ENCODE data around the gene RXRA.

DNA sequence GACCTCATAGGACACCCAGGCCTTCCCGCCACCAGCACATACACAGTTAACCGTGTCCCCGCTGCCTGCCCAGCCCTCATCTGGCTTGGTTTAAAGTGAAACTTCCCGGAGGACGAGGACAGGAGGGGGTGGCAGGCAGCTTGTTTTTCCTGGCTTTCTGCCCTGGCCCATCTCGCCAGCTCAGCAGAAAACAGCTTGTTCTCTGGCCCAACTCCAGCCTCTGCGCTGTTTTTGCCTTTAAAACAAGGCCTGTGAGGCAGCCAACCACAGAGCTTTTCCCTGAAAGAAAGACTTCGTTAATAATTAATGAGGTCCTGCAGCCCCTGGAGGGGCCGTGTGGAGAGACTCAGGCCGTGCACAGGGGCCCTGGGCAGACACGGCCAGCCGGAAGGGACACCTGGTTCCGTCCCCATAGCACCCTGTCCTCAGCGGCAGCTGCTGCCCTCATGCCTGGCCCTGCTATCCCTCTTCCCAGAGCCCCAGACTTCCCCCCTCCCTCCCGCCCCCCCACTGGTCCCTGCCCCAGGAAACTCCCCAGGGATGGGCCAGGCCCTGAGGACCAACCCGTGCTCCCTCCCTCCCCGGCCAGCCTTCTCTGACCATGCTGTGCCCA, 108.7 kb downstream of the RXRA start:
- no peak for TF ChIP-seq FOXA1 (IDR thresholded peaks at IDR 0.05)
- TF ChIP-seq NFRKB (IDR thresholded peaks at IDR 0.05): no peak
- no peak for TF ChIP-seq BHLHE40 (IDR thresholded peaks at IDR 0.05; ENCODE audit: borderline replicate concordance)
- TF ChIP-seq SP1 (IDR thresholded peaks at IDR 0.05): no peak
- no peak for TF ChIP-seq FOXM1 (IDR thresholded peaks at IDR 0.05; ENCODE audit: borderline replicate concordance)
- TF ChIP-seq FOXK2 (IDR thresholded peaks at IDR 0.05): no peak
- TF ChIP-seq, protein P1, sequence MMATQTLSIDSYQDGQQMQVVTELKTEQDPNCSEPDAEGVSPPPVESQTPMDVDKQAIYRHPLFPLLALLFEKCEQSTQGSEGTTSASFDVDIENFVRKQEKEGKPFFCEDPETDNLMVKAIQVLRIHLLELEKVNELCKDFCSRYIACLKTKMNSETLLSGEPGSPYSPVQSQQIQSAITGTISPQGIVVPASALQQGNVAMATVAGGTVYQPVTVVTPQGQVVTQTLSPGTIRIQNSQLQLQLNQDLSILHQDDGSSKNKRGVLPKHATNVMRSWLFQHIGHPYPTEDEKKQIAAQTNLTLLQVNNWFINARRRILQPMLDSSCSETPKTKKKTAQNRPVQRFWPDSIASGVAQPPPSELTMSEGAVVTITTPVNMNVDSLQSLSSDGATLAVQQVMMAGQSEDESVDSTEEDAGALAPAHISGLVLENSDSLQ (IDR thresholded peaks at IDR 0.05): no peak
- no peak for TF ChIP-seq ZNF384 (IDR thresholded peaks at IDR 0.05)
- no peak for TF ChIP-seq CTBP1 (IDR thresholded peaks at IDR 0.05; ENCODE audit: borderline replicate concordance)
